ENCODE measurements around the gene UBASH3B.

Gene UBASH3B

DNA sequence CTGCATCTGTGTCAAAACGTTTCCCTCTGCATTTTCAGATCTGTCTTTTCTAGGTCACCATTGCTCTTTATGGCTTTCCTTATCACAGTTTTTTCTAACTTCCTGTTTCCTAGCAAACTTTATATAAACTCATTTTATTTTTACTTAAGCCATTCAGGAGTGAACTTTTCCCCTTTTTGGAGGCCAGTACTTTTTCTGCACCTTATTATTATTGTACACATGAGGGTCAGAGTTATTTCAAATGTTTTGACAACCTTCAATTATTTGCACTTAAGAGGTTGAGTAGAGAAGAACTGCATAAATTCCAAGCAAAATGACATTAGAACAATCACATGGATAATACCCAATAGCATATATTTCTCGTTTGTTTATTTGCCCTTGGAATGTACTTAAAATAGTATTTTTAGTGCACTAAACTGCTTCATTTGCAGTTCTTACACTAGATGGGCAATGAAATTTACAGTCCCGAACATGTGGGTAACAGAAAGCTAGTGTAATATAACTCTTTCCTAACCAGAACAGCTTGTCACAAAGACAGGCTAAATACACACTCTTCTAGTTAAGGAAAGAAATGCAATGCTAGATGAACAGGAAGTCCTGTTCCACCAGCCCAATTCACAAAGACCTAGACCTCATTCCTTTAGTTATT, 79.5 kb downstream of the UBASH3B start:
- no peak for DNase-seq

DNA sequence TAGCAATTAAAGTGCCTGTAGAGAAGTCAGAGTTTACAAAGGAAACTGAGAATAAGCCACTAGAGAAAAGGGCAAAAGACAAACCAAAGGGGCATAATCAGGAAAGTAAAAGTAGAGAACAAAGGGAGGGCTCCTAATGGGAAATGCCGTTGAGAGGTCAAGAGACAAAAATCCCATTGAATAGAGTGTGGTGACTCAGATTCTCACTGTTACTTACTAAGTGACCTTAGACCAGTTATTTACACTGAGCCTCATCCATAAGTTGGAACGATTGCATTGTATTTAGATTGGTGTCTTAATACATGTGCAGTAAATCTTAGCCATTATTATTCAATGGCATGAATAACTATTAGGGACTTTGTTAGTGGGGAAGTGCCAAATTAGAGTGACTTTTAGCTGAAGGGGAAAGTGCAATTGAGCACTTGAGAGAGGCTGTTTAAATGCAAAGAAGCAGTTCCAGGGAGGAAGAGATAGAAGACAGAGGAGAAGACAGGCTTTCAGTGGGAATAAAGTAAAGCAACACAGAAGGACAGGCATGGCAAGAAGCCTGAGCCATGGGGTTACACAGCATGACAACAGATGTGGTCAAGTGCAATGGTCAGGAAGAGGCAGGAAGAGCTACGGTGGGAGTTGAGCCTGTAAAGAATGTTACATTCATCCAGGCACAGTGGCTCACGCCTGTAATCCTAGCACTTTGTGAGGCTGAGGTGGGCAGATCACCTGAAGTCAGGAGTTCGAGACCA, 82.6 kb downstream of the UBASH3B start:
- no peak for DNase-seq

DNA sequence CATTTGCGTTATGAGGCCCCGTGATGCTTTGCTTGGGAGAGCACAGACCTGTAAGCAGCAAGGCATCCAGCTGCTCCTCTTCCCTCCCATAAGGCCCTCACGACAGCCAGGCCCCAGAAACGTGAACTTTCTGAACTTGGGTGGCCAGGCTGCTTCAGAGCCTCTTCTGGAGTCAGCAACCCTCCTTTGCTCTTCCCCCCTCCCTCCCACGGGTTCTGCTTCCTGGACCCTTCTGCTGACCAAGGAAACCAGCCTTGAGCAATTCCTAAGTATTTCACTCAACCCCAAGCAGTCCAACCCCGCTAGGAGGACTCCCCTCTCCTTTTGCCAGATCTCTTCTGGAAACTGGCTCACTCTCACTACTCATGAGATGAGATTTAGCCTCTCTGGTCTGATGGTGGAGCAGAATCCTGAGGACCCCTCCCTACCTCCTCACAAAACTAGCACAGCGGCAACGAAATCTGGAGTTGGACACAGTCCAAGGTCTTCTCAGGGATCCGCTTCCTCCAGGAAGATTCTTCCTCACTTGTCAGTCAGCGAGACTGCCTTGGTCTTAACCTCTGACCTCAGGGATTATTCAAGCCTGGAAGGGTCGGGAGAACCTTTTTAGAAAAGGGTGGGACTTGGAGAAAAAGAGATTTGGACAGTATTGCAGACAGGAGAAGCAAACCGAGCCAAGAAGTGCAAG, 86.2 kb downstream of the UBASH3B start:
- no peak for DNase-seq

DNA sequence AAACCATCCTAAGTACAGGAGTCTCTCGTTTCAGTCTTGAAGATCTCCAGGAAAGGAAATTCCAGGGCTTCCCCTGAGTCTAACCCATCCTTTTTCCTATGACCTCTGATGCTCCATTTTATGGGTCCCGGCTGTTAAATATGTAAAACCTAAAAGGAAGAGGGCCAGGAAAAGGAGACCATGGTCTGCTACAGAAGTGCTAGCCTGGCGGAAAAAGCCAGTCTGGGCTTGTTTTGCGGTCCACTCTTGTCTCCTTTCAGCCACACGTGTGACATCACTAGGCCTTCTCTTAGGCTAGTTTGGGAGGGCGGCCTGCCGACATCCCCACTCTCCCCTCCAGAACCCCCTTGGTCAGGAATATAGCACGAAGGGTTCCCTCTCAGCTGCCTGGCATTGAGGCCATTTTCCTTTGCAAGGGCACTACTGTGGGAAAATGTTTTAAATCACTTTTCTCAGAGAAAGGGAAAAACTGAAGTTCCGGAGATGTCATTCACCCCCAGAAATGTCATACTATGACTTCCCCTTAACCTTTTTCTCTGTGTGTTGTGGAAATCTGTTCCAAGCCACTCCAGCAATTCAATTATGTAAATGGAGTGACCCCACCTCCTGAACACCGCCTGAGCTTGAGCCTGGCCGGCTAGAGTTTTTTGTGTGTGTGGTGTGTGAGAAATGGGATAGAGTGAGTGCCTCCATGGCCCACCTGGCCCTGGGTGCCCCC, 86.9 kb downstream of the UBASH3B start:
- no peak for DNase-seq

DNA sequence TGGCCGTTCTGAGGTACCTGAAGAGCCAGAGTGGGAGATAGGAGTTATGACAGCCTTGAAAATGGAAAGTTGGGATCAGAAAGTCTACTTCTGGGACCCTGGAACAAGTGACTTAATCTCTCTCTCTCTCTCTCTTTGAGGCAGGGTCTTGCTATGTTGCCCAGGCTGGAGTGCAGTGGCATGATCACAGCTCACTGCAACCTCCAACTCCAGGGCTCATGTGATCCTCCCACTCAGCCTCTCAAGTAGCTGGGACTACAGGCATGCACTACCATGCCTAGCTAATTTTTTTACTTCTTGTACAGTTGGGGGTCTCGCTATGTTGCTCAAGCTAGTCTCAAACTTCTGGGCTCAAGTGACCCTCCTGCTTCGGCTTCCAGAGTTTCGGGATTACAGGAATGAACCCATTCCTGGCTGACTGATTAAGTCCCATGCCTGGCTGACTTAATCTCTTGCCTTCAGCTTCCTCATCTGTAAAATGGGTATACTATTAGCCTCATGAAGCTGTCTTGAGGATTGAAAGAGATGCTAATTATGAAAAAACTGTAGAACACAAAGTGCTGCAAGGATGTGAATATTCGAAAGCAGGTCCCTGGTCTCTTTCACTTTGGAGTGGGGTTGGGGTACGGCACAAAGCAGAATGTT, 87.7 kb downstream of the UBASH3B start:
- DNase-seq: no peak

DNA sequence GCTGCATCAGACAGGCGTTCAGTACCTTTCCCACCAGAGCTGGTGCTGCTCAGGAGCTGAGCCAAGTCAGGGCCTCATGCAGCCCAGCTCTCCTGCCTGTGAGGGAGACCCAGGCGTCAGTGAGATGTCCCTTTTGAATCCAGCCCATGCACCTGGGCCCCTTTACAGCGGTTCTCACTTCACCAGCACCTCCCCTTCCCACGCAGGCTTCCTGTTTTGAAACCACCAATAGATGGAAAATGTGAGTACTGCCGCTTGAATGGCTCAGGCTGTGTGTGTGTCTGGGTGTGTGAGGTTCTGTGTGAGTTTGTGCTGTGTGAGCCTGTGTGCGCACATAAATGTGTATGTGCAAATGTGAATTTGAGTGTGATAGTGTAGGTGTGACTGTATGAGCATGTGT, 88.4 kb downstream of the UBASH3B start:
- DNase-seq: no peak

DNA sequence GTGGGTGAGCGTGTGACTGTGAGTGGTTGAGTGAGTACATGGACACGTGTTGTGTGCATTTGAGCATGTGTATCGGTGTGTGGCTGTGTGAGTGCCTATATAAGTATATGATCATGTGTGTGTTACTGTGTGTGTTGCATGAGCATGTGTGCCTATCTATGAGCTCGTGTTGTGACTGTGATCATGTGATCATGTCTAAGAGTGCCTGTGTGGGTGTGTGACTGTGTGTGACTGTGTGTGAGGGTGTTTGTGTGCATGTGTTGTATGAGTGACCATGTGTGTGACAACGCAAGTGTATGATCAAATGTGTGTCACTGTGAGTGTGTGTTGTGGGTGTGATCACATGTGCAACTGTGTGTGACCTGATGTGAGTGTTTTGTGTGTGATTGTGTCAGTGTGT, 88.8 kb downstream of the UBASH3B start:
- DNase-seq: no peak

DNA sequence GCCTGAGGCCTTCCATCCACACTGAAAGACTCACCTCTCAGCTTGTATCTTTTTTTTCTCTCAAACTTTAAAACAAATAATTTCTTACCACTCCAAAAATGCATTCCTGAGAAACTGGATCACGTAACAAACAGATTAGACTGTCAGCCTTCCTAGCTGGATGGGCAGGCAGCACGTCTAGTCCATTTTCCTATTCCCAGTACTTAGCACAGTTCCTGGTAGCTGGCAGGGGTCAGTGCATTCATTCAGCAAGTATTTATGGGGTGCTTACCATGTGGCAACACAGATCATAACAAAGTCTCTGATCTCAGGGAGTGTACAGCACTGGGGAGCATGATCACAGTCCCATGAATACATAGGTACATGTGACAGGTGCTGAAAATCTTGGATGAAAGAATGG, 89.6 kb downstream of the UBASH3B start:
- no peak for DNase-seq

DNA sequence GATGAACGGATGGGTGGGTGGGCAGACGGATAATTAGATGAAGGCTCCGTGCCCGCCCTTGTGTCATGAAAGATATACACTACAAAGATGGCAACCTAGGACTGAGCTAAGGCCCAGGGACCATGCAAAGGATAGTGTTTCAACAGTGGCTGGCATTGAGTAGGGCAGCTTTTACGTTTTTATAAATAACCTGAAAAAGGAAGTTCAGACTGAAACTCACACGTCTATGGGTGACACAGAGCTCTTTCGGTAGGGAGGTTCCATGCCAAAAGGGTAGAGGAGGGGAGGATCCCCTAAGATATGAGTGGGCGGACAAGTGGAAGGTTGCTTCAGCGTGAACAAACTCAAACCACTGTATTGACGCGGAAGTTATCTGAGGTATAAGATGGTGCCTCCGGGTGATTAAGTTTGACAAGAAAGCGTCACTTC, 90.5 kb downstream of the UBASH3B start:
- no peak for DNase-seq

DNA sequence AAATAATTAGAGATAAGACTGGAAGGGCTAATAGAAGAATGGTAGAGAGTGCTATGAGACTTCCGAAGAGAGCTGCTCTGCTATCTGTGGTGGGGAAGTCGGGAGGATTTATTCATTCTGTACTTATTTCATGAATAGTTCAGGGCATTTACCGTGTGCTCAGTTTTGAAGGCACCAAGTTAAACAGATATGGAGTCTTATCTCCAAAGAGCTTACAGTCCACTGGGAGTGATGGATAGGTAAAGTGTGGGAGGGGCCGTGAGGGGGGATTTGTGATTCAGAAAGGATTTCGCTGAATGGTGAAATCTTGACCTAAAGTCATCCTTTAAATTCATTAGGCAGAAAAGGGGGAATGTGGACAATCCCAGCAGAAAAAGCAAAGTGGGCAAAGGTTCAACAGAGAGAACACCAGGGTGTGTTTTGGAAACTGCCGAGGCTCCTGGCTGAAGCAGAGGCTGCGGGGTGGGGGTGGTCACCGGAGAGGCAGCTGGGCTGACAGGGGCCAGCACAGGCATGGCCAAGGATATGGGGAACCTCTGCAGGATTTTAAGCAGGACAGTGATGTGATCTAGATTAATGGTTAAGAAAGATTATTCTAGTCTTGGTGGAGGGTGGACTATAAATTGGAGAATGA, 91.2 kb downstream of the UBASH3B start:
- DNase-seq: no peak

DNA sequence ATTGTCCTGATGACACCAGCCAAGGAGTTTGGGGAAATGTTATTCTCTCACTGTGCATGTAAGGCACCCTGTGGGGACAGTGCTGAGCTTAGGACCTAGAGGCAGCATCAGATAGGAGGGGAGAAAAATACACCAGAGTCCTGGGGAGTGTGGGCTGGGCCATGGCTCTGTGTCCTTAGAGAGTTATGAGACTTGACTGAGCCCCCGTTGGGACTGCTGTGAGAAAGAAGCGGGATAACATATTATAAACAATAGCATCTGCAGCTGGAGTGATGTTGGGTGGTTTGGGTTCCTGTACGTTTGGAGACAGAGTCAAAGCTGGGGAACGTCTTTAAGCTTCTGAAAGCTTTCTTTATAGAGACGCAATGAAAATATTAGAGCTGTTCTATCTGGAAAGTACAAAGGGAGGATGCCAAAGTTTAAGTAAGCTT, 91.8 kb downstream of the UBASH3B start:
- DNase-seq: peak; percentile 55

DNA sequence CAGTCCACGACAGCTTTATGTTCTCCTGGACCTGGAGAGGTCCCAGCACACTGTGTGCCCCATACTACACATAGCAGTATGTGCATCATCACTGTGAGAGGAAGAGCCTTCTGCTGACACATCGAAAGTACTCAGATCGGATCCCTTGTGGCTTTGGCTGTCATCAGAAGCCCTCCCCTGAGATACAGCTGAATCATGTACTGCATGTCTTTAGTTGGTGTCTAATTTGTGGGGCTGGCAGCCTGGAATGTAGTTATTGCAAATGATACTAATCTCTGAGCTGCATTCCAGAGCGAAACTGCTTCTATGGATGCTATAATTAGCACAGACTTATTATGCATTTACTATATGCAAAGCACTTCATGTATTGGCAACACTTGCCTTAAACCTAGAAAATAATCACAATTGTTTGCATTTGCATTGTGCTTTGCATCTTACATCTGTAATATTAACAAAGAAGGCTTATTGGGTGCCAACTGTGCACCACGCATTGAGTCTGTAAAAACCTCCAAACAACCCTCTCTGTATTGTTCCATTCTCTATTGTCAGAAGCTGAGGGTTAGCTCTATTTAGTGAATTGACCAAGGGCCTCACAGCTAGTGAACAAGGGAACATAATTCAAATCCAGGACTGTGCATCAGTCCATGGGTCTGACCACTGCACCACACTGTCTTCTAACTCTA, 93.6 kb downstream of the UBASH3B start:
- peak; percentile 97 for DNase-seq

DNA sequence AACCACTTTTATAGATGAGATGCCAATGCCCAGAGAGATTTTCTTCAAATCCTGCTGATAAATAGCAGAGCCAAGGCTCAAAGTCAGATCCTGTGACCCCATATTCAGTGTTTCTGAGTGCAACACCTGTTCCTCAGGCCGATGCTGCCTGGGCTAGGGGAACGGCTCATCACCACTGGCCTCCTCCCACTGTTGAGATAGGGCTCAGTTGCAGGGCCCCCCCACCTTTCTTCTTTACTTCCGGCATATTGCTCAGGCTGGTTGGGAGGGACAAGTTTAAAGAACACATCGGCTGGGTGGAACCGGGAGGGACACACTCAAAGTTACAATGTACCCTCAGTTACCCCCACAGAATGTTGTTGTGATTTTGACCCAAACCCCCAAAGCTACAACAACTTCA, 94.5 kb downstream of the UBASH3B start:
- no peak for DNase-seq

DNA sequence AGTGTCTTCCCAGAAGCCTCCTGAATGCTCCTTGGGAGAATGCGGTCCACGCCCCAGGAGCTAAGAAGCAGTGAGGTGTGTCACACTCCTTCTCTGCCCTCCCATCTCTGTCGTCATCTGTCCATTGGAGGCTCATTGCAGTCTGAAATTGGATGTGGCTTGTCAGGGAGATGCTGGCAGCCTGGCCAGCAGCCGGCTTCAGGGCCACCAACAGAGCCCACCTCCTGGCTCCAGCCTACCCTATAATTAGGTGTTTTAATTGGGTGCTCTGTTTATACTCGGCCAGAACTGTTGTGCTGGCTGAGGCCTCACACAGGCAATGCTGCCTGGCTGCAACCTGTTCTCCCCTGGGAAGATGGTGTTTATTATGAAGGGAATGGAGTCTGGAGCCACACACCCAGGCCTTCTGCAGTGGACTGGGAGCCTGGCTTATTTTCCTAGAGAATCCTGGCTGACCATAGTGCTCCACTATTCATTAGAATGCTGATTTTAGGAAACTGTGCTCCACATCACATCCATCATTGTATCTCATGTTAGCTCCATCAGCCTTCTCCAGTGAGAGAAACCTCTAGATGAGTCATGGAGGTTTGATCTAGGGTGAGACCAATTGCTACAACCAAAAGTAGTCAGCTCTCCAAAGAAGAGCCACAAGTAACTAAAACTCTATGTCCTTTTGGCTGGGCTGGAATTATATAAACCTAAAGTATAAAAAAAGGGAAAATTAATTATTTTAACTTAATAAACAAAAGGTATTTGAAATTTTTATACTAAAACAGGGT, 96.0 kb downstream of the UBASH3B start:
- peak; percentile 41 for DNase-seq

DNA sequence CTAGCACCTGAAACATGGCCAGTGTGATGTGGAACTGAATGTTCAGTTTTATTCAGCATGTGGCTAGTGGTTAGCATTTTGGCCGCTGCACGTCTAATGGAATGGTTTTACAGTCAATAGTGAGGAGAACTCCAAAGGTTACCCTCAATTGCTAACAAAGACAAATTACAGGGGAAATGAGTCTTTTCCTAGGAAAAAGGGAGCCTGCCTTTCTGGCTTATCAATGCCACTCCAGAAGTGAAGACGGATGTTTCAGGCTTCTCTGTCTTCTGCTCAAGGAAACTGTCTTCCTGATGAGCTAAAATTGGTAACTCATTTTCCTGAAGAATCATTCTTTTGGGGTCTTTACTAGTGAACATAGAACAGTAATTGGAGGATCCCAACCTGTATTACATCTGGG, 98.5 kb downstream of the UBASH3B start:
- no peak for DNase-seq

DNA sequence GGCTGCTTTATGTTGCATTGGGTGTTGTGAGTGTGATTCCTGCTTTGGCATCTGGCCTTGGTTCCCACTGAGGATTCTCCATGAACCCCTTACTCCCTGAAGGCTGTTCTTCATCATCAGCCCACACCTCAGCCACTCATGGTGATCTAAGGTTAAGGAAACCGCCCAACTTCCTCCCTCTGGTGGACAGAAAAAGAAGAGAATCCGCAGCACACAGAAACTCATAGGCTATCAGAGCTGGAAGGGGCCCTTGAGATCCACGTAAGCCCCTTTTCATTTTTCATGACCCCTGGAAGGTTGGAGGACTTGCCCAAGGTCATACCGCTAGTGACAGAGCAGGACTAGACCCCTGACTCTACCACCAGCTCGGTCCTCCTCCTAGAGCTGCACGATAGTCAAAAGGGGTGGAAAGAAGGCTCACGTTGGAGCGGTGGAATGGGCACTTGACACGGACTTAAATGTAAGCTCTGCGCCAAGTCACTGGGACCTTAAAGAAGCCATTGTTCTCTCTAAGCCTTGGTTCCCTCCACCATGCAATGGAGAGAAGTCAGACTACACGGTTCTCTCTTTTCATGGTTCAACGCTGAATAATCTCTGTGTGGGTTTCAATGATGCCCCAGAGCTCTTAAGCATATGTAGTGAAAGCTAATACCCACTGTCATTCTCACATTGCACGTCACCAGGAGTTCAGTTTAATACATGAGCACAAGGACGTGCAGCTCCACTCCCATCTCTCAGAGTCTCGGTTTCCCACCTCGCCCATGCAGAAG, 99.2 kb downstream of the UBASH3B start:
- no peak for DNase-seq

DNA sequence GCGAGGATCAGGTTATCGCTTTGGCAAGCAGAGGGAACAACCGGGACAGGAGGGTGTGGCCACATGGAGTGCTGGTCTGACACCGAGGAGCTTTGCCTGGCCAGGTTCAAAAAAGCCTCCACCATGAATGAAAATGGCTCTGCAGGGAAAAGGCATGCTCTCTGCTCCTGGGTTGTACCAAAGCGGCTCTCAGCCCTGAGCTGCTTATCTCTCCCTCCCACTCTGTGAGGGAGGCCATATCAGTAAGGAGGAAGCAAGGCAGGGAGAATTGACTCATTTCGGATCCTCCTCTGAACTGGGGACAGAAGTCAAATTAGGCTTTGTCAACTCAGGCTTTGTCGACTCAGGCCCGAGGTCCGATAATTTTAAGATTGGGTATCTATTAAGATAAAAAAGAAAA, 99.9 kb downstream of the UBASH3B start:
- DNase-seq: no peak

DNA sequence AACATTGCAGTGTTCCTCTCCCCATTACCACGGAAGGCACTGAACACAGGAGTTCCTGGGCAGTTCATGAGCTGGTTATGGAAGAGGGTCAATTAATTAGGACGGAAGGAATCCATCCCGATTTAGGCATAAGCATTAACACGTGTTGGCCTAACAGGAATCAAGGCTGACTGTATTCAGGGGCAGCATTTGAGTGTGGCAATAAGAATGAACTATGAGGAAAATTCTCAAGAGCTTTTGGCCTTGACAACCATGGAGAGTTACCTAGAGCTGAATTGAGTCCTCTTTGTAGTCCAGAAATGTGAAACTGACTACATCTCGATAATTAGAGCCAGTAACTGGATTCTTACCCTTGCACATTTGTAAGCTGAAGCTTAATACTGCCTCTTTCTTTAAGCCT, 100.4 kb downstream of the UBASH3B start:
- no peak for DNase-seq

DNA sequence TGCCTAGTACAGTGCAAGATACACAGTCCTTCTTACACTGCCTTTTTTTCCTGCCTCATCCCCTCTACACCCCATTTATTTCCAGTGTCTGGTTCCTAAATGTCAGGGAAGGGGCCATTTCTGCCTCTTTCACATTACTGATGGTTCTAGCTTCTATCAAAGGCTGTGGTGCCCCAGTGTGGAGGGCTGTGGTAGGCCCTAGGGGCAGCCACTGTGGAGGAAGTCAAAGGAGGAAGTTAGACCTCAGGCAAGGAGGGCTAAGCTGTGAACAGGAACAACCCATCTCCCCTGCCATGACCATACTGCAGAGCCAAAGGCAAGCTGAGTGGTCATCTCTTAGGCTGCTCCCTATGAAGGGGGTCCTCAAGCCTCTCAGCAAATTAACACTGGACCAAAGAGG, 100.9 kb downstream of the UBASH3B start:
- no peak for DNase-seq

DNA sequence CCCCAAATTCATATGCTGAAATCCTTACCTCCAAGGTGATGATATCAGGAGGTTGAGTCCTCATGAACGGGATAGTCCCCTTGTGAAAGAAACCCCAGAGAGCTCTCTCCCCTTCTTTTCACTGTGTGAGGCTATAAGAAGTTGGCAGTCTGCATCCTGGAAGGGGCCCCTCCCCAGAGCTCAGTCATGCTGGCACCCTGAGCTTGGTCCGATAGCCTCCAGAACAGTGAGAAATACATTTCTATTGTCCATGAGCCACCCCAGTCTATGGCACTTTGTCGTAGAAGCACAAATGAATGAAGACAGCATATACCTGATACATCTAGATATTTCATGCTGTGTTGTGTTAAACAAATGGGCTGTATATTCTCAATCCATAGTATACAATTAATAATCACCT, 101.7 kb downstream of the UBASH3B start:
- no peak for DNase-seq
